HT1080 (cell line): ENCODE results near the gene EFHC2. TPM values are rescaled to one million over a fixed set of nuclear protein-coding genes. Genes with fewer than 3 reads are reported as not detected.
A peak's percentile ranks its signal among the peaks of the same experiment; 100 is the strongest.

Experiments
- DNase-seq: peaks from one replicate; pipeline ENCODE4 v3.0.0-alpha.2; 2015; ENCODE audit warnings: low read depth
- total RNA-seq: library from RNA; depleted of rRNA; stranded (reverse); fragments of >200 nt; shearing (Covaris generic); gene quantifications from 2 replicates; pipeline ENCODE4 v1.2.3, GENCODE V29; 2014; rRNA removed

Gene EFHC2
- total RNA-seq, 1 experiment from 2014 or later = not detected

DNA sequence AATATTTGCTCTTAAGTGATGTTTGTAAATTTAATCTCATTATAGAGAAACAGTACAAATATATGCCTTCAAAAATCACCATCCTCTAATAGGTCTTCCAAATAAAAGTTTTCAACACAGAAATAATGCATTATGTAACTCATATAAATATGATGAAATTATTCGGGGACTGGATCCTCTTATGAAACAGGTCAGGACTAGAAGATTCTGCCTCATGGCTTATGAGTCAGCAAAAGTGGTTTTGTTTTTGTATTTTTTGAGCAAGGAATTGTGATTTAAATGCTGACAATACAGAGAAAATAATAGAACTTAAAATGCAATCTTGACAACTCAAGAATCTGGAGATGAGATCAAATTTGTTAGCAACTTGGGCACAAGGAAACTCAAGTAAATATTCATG is 190.6 kb downstream of the EFHC2 start:
- no peak for DNase-seq

DNA sequence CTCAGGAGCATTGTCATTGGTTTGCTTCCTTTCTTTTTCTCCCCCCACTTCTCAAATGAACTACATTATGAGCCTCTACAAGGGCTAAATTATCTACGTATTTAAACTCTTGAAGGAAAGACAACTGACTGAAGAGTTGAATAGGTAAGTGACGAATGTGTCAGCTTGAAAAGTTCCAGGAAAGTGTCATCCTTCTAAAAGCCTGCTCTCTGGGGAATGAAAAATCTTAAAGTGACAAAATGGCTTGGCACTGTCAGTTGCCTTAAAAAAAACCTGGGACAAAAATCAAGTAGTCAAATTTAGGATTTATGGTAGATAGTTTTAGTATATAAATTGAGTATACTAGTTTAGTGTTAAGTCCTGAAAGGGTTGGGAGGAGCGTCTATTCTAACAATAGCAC is 196.3 kb downstream of the EFHC2 start:
- DNase-seq = no peak

GRCh38 chrX:44144177-44144945 is 199.1 kb downstream of the EFHC2 start:
- no peak for DNase-seq

- DNase-seq = peak; percentile 43
These were observed 200.3 kb downstream of the EFHC2 start for GRCh38 chrX:44143061-44143602.

GRCh38 chrX:44130189-44130588 is 213.3 kb downstream of the EFHC2 start:
- DNase-seq = no peak

- DNase-seq = no peak
These were observed 230.1 kb downstream of the EFHC2 start for GRCh38 chrX:44113337-44113736.

- no peak for DNase-seq
These were observed 236.6 kb downstream of the EFHC2 start for GRCh38 chrX:44106864-44107263.

DNA sequence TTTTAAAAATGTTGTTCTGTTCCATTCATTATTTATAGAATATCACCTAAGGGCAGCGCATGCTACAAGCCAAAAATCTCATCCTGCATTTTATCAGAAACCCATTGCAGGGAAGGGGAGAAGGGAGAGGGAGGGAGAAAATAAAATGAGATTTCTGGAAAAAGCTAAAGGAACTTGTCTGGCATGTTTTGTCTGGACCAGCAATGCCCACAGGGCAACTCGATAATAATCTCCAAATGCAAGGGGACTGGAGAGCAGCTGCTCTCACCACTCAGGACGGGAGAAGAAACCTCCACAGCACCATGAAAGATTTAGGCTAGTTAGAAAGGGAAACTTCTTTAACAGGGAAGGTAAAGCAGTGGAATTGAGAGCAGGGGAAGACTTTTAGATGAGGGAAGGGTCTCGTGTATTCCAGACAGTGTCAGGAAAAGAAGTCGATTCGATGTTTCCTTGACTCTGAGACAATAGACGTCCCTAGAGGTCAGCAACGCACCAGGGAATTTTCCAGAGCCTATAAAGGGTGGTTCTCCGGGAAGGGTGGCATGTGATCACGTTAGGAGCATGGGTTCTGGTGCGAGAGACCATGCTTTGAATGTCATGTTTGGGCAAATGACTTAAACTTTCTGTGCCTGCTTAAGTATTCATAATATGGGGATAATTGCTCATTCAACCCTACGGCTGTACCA is 238.1 kb downstream of the EFHC2 start:
- no peak for DNase-seq

DNA sequence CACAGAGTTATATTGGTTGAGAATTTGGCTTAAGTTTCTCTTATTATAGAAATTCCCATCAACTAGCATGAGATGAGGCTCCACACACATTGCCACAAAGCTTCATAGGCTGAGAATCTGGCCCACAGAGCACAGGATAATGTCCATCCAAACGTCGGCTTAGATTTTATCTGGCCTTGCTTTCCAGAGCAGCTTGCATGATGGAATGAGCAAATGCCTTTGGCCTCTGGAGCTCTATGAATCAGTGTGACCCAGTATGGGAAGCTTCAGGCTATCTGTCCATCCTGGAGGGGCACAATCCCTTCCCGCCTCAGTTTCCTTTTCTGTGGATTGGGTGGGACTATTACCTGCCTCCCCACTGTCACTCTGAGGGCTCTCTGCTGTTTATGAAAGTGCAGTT is 238.8 kb downstream of the EFHC2 start:
- no peak for DNase-seq

GRCh38 chrX:44101281-44101680 is 242.2 kb downstream of the EFHC2 start:
- peak; percentile 1 for DNase-seq

DNA sequence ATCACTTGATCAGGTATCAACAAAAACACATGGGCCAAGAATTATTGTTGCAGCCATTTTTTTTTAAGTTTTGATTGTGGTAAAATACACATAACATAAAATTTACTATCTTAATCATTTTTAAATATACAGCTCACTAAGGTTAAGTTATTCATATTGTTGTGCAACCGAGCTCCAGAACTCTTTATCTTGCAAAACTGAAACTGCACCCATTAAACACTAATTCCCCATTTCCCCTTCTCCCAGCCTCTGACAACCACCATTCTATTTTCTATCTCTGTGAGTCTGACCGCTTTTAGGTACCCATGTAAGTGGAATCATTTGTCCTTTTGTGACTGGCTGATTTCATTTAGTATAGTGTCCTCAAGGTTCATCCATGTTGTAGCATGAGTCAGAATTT is 244.1 kb downstream of the EFHC2 start:
- DNase-seq = no peak

Other genes starting within 250 kb of the EFHC2 start
- gene FUNDC1, start 199.2 kb upstream of the EFHC2 start, total RNA-seq = 16.7 and 18.8 TPM in 2 replicates